SK-N-SH treated with all-trans-retinoic acid at 6 μM for 48 hours (cell line): ENCODE measurements around the gene HSPA5.
"Not testable (repeated sequence)": the region's sequence is repeated elsewhere in the genome, so short reads cannot be mapped to it uniquely, and the experiment has no call there.

Source experiments
- ATAC-seq: fragments of 200-7000 bp; cut with Tn5 transposase; 3 replicates; pipeline ENCODE4 v1.9.1; 2020; ENCODE audit warnings: mild to moderate bottlenecking, moderate library complexity
- ARNTL ChIP-seq: fragments of 450-650 bp; formaldehyde crosslinking; IDR thresholded peaks from 2 replicates; pipeline ENCODE4 v1.5.0; 2020; ENCODE audit warnings: low read depth, mild to moderate bottlenecking, moderate library complexity, borderline replicate concordance
- CREB5 ChIP-seq: fragments of 250-450 bp; sonication (Bioruptor Pico); IDR thresholded peaks from 2 replicates; pipeline ENCODE4 v1.5.1; 2020; ENCODE audit warnings: low read depth, mild to moderate bottlenecking, moderate library complexity
- CSDC2 ChIP-seq: fragments of 250-450 bp; sonication (Bioruptor Pico); IDR thresholded peaks from 2 replicates; pipeline ENCODE4 v1.5.0; 2020; ENCODE audit warnings: mild to moderate bottlenecking, moderate library complexity
- CSRNP3 ChIP-seq: fragments of 250-450 bp; sonication (Bioruptor Pico); IDR thresholded peaks from 2 replicates; pipeline ENCODE4 v1.5.1; 2021; ENCODE audit warnings: mild to moderate bottlenecking, moderate library complexity
- ESRRG ChIP-seq: fragments of 250-450 bp; sonication (Bioruptor Pico); IDR thresholded peaks from 2 replicates; pipeline ENCODE4 v1.6.1; 2021; ENCODE audit warnings: mild to moderate bottlenecking
- GLIS3 ChIP-seq: fragments of 250-450 bp; sonication (Bioruptor Pico); IDR thresholded peaks from 2 replicates; pipeline ENCODE4 v1.5.0; 2020; ENCODE audit warnings: mild to moderate bottlenecking, moderate library complexity
- OSR1 ChIP-seq: fragments of 250-450 bp; sonication (Bioruptor Pico); IDR thresholded peaks from 2 replicates; pipeline ENCODE4 v1.8.0; 2022; ENCODE audit warnings: moderate library complexity, mild to moderate bottlenecking, inconsistent platforms
- PATZ1 ChIP-seq: fragments of 250-450 bp; sonication (Bioruptor Pico); IDR thresholded peaks from 2 replicates; pipeline ENCODE4 v1.8.0; 2020; ENCODE audit warnings: mild to moderate bottlenecking, moderate library complexity, borderline replicate concordance
- POU6F1 ChIP-seq: fragments of 250-450 bp; sonication (Bioruptor Pico); IDR thresholded peaks from 2 replicates; pipeline ENCODE4 v1.8.0; 2021; ENCODE audit warnings: low read depth, mild to moderate bottlenecking, moderate library complexity, borderline replicate concordance
- PPARA ChIP-seq: fragments of 250-450 bp; sonication (Bioruptor Pico); IDR thresholded peaks from 2 replicates; pipeline ENCODE4 v1.5.0; 2020; ENCODE audit warnings: mild to moderate bottlenecking, borderline replicate concordance
- RARB ChIP-seq: fragments of 250-450 bp; sonication (Bioruptor Pico); IDR thresholded peaks from 2 replicates; pipeline ENCODE4 v1.8.0; 2021; ENCODE audit warnings: mild to moderate bottlenecking, moderate library complexity
- SNAI2 ChIP-seq: fragments of 250-450 bp; sonication (Bioruptor Pico); IDR thresholded peaks from 2 replicates; pipeline ENCODE4 v1.5.0; 2020; ENCODE audit warnings: mild to moderate bottlenecking, moderate library complexity
- TCF4 ChIP-seq: fragments of 250-450 bp; sonication (Bioruptor Pico); IDR thresholded peaks from 2 replicates; pipeline ENCODE4 v1.8.0; 2021; ENCODE audit warnings: mild to moderate bottlenecking, moderate library complexity, borderline replicate concordance
- TOX ChIP-seq: fragments of 250-450 bp; sonication (Bioruptor Pico); IDR thresholded peaks from 2 replicates; pipeline ENCODE4 v1.8.0; 2021; ENCODE audit warnings: mild to moderate bottlenecking, moderate library complexity, borderline replicate concordance
- TSHZ2 ChIP-seq: fragments of 250-450 bp; sonication (Bioruptor Pico); IDR thresholded peaks from 2 replicates; pipeline ENCODE4 v1.5.0; 2020; ENCODE audit warnings: mild to moderate bottlenecking, moderate library complexity
- ZC3H10 ChIP-seq: fragments of 250-450 bp; sonication (Bioruptor Pico); IDR thresholded peaks from 2 replicates; pipeline ENCODE4 v1.5.1; 2021; ENCODE audit warnings: mild to moderate bottlenecking, moderate library complexity
- ZFP3 ChIP-seq: fragments of 250-450 bp; sonication (Bioruptor Pico); IDR thresholded peaks from 2 replicates; pipeline ENCODE4 v1.5.0; 2020; ENCODE audit warnings: mild to moderate bottlenecking, moderate library complexity
- ZFP30 ChIP-seq: fragments of 450-650 bp; formaldehyde crosslinking; IDR thresholded peaks from 2 replicates; pipeline ENCODE4 v1.5.0; 2022; ENCODE audit warnings: mild to moderate bottlenecking, moderate library complexity
- ZNF70 ChIP-seq: fragments of 450-650 bp; formaldehyde crosslinking; IDR thresholded peaks from 2 replicates; pipeline ENCODE4 v1.5.0; 2020; ENCODE audit warnings: mild to moderate bottlenecking, moderate library complexity
- ZNF8 ChIP-seq: fragments of 450-650 bp; formaldehyde crosslinking; IDR thresholded peaks from 2 replicates; pipeline ENCODE4 v1.5.0; 2020; ENCODE audit warnings: mild to moderate bottlenecking, moderate library complexity

Gene HSPA5

GRCh38 chr9:125239631-125240597 lies 1.2 kb downstream of the HSPA5 start:
- TF ChIP-seq ZC3H10 (no peak), ARNTL (CRISPR knock-in tag) (no peak), PPARA (no peak), SNAI2 (no peak), ESRRG (CRISPR knock-in tag) (no peak)
- no peak for ATAC-seq

- no peak for ATAC-seq
- no peak for TF ChIP-seq TCF4 (CRISPR knock-in tag)
- TF ChIP-seq ZFP3 (CRISPR knock-in tag) = no peak
- TF ChIP-seq ZNF8 = no peak
- TF ChIP-seq SNAI2 = no peak
- no peak for TF ChIP-seq CSDC2 (CRISPR knock-in tag)
- TF ChIP-seq POU6F1 (CRISPR knock-in tag) = no peak
- no peak for TF ChIP-seq ESRRG (CRISPR knock-in tag)
- TF ChIP-seq ZC3H10 = no peak
- TF ChIP-seq ZNF70 = no peak
- TF ChIP-seq ZFP30 (CRISPR knock-in tag) = no peak
Measured at GRCh38 chr9:125238915-125239446, 2.2 kb downstream of the HSPA5 start.

- no peak for ATAC-seq
- TF ChIP-seq ARNTL (CRISPR knock-in tag) (no peak), ZFP30 (CRISPR knock-in tag) (no peak), OSR1 (CRISPR knock-in tag) (no peak), SNAI2 (no peak), CSDC2 (CRISPR knock-in tag) (no peak), CREB5 (no peak)
- TF ChIP-seq, all 23 proteins: peak for 0
Measured at GRCh38 chr9:125238127-125238914, 2.8 kb downstream of the HSPA5 start.

GRCh38 chr9:125236520-125237159 lies 4.5 kb downstream of the HSPA5 start:
- ATAC-seq = not testable (repeated sequence)

- no peak for ATAC-seq
- TF ChIP-seq GLIS3 (CRISPR knock-in tag) (no peak), TOX (CRISPR knock-in tag) (no peak), ZC3H10 (no peak), CSRNP3 (no peak), TSHZ2 (CRISPR knock-in tag) (no peak), ZNF70 (no peak), ZFP30 (CRISPR knock-in tag) (no peak), CREB5 (no peak), RARB (CRISPR knock-in tag) (no peak), ZNF8 (no peak), PATZ1 (CRISPR knock-in tag) (no peak)
Measured at GRCh38 chr9:125235804-125236519, 5.2 kb downstream of the HSPA5 start.
